H9 (cell line): ENCODE results near the gene GGT7. TPM values are rescaled to one million over a fixed set of nuclear protein-coding genes. Genes with fewer than 3 reads are reported as not detected.

ENCODE experiments used
- DNase-seq: peaks from one replicate; pipeline ENCODE4 v3.0.0-alpha.2; 2017
- H2AFZ ChIP-seq: one replicate; pipeline ENCODE4 v1.6.1; 2013; ENCODE audit warnings: mild to moderate bottlenecking, low read length, control low read depth, moderate library complexity
- H2AK5ac ChIP-seq: 2 replicates; pipeline ENCODE4 v1.6.1; 2013; ENCODE audit warnings: low read length, control low read depth, mixed read lengths; ENCODE audit not compliant: insufficient read length
- H2BK120ac ChIP-seq: one replicate; pipeline ENCODE4 v1.6.1; 2013; ENCODE audit warnings: low read depth, mild to moderate bottlenecking, low read length, control low read depth, inconsistent platforms; ENCODE audit not compliant: poor library complexity, severe bottlenecking
- H2BK12ac ChIP-seq: 2 replicates; pipeline ENCODE4 v1.6.1; 2013; ENCODE audit warnings: low read length, control low read depth, mixed read lengths, low read depth; ENCODE audit not compliant: insufficient read length
- H2BK15ac ChIP-seq: 2 replicates; pipeline ENCODE4 v1.6.1; 2013; ENCODE audit warnings: low read depth, low read length, control low read depth
- H2BK20ac ChIP-seq: one replicate; pipeline ENCODE4 v1.6.1; 2013; ENCODE audit warnings: low read depth, mild to moderate bottlenecking, low read length, control low read depth, inconsistent platforms; ENCODE audit not compliant: poor library complexity, severe bottlenecking
- H2BK5ac ChIP-seq: 2 replicates; pipeline ENCODE4 v1.6.1; 2013; ENCODE audit warnings: low read length, control low read depth, mixed read lengths; ENCODE audit not compliant: insufficient read length
- H3K14ac ChIP-seq: 2 replicates; pipeline ENCODE4 v1.6.1; 2013; ENCODE audit warnings: low read length, control low read depth; ENCODE audit not compliant: insufficient read depth
- H3K18ac ChIP-seq: 2 replicates; pipeline ENCODE4 v1.6.1; 2013; ENCODE audit warnings: low read depth, mild to moderate bottlenecking, mixed read lengths, low read length, control low read depth; ENCODE audit not compliant: insufficient read length
- H3K23ac ChIP-seq: 2 replicates; pipeline ENCODE4 v1.6.1; 2013; ENCODE audit warnings: low read length, control low read depth, mixed read lengths, low read depth; ENCODE audit not compliant: insufficient read length
- H3K23me2 ChIP-seq: 2 replicates; pipeline ENCODE4 v1.6.1; 2013; ENCODE audit warnings: low read depth, mild to moderate bottlenecking, mixed read lengths, low read length, control low read depth; ENCODE audit not compliant: insufficient read length, poor library complexity, severe bottlenecking
- H3K27ac ChIP-seq: 2 replicates; pipeline ENCODE4 v1.5.1; 2013; ENCODE audit warnings: low read length, control low read depth, mixed read lengths, low read depth; ENCODE audit not compliant: insufficient read length
- H3K27me3 ChIP-seq: 2 replicates; pipeline ENCODE4 v1.6.1; 2013; ENCODE audit warnings: low read length, control low read depth, inconsistent platforms; ENCODE audit not compliant: insufficient read depth
- H3K4ac ChIP-seq: 2 replicates; pipeline ENCODE4 v1.6.1; 2013; ENCODE audit warnings: low read depth, mild to moderate bottlenecking, control low read depth, inconsistent platforms, low read length, moderate library complexity
- H3K4me1 ChIP-seq: 2 replicates; pipeline ENCODE4 v1.6.1; 2013; ENCODE audit warnings: low read length, control low read depth, inconsistent platforms; ENCODE audit not compliant: insufficient read depth
- H3K4me2 ChIP-seq: 2 replicates; pipeline ENCODE4 v1.6.1; 2013; ENCODE audit warnings: low read length, control low read depth, mixed read lengths; ENCODE audit not compliant: insufficient read length, insufficient read depth
- H3K56ac ChIP-seq: 2 replicates; pipeline ENCODE4 v1.6.1; 2013; ENCODE audit warnings: low read depth, mild to moderate bottlenecking, mixed read lengths, low read length, control low read depth; ENCODE audit not compliant: insufficient read length
- H3K79me1 ChIP-seq: 2 replicates; pipeline ENCODE4 v1.6.1; 2013; ENCODE audit warnings: low read depth, mild to moderate bottlenecking, moderate library complexity, low read length, control low read depth, inconsistent platforms; ENCODE audit not compliant: insufficient read depth, poor library complexity, severe bottlenecking
- H3K79me2 ChIP-seq: 2 replicates; pipeline ENCODE4 v1.6.1; 2013; ENCODE audit warnings: low read length, control low read depth, inconsistent platforms; ENCODE audit not compliant: insufficient read depth
- H3K9ac ChIP-seq: 2 replicates; pipeline ENCODE4 v1.6.1; 2013; ENCODE audit warnings: low read length, control low read depth, mixed read lengths; ENCODE audit not compliant: insufficient read length; ENCODE audit errors: extremely low read depth
- H3K9me3 ChIP-seq: one replicate; pipeline ENCODE4 v1.6.1; 2013; ENCODE audit warnings: low read depth, low read length, inconsistent platforms; ENCODE audit not compliant: control insufficient read depth
- H3T11ph ChIP-seq: one replicate; pipeline ENCODE4 v1.6.1; 2013; ENCODE audit warnings: mild to moderate bottlenecking, low read length, control low read depth, inconsistent platforms
- H4K20me1 ChIP-seq: one replicate; pipeline ENCODE4 v1.6.1; 2013; ENCODE audit not compliant: control insufficient read depth, insufficient read length, insufficient read depth
- H4K5ac ChIP-seq: 2 replicates; pipeline ENCODE4 v1.6.1; 2013; ENCODE audit warnings: low read depth, mild to moderate bottlenecking, mixed read lengths, low read length, control low read depth; ENCODE audit not compliant: insufficient read length
- H4K8ac ChIP-seq: replicated peaks from 2 replicates; pipeline ENCODE4 v1.6.1; 2013; ENCODE audit warnings: low read length, control low read depth, mixed read lengths, low read depth; ENCODE audit not compliant: insufficient read length
- H4K91ac ChIP-seq: 2 replicates; pipeline ENCODE4 v1.6.1; 2013; ENCODE audit warnings: low read depth, mild to moderate bottlenecking, moderate library complexity, mixed read lengths, low read length, control low read depth; ENCODE audit not compliant: insufficient read length
- H3K27ac Mint-ChIP-seq, 3 experiments: 2 replicates in 2 of 3; 3 replicates in 1 of 3; pipeline ENCODE4 v1.8.0; 2020 to 2021; ENCODE audit warnings: mixed read lengths in 3 of 3, mild to moderate bottlenecking in 1 of 3, moderate library complexity in 1 of 3
- H3K27me3 Mint-ChIP-seq: 2 replicates; pipeline ENCODE4 v1.8.0; 2021; ENCODE audit warnings: low read depth, mild to moderate bottlenecking, moderate library complexity, mixed read lengths
- H3K36me3 Mint-ChIP-seq, 3 experiments: 2 replicates in 2 of 3; 3 replicates in 1 of 3; pipeline ENCODE4 v1.8.0; 2020 to 2021; ENCODE audit warnings: low read depth in 3 of 3, mixed read lengths in 3 of 3; ENCODE audit not compliant: insufficient read depth in 1 of 3
- H3K4me1 Mint-ChIP-seq, 2 experiments: 2 replicates each; pipeline ENCODE4 v1.8.0; 2020; ENCODE audit warnings: mixed read lengths in 2 of 2
- H3K4me3 Mint-ChIP-seq, 2 experiments: 2 replicates in 1 of 2; 3 replicates in 1 of 2; pipeline ENCODE4 v1.8.0; 2020 to 2021; ENCODE audit warnings: mild to moderate bottlenecking in 2 of 2, mixed read lengths in 2 of 2, moderate library complexity in 1 of 2
- H3K9me3 Mint-ChIP-seq, 2 experiments: 2 replicates in 1 of 2; 3 replicates in 1 of 2; pipeline ENCODE4 v1.8.0; 2020; ENCODE audit warnings: mild to moderate bottlenecking in 2 of 2, mixed read lengths in 2 of 2, moderate library complexity in 1 of 2
- WGBS: extraction: QIAGEN DNeasy Blood & Tissue Kit; methylation state at CpG from one replicate; pipeline ENCODE4 v1.1.7; 2013; ENCODE audit warnings: missing lambda C conversion rate, low lambda C conversion rate, mixed read lengths; ENCODE audit not compliant: insufficient read length; ENCODE audit errors: extremely low coverage; 5-methylcytosine and 5-hydroxymethylcytosine counted together
- total RNA-seq: library from RNA; stranded (reverse); gene quantifications from 2 replicates; pipeline ENCODE4 v1.2.1, GENCODE V29; 2021
- TF ChIP-seq, protein P1 (sequence below): fragments of 200-600 bp; sonication (generic); conservative IDR thresholded peaks from 3 replicates; pipeline ENCODE4 v1.8.0; 2021; ENCODE audit warnings: antibody characterized with exemption, mild to moderate bottlenecking

GGT7 gene
- total RNA-seq, 1 experiment from 2014 or later, result 38.6 TPM

DNA sequence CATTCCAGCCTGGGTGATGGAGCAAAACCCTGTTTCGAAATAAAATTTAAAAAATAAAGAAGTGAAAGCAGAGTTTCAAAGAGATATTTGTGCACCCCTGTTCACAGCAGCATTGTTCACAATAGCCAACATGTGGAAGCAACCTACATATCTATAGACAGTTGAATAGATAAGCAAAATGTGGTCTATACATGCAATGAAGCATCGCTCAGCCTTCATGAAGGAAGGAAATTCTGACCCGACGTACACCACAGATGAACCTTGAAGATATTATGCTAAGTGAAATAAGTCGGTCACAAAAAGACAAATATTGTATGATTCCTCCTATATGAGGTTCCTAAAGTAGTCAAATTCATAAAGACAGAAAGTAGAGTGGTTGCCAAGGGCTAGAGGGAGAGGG is 40.7 kb downstream of the GGT7 start:
- Histone ChIP-seq H3K79me2 (no peaks in the 10 kb centered on the region), H3T11ph (no peak overlapping the region), H3K4ac (no peak overlapping the region), H4K20me1 (no peaks in the 10 kb centered on the region), H3K23me2 (no peaks in the 10 kb centered on the region), H3K23ac (no peak overlapping the region), H3K9ac (no peak overlapping the region), H2BK15ac (no peak overlapping the region), H3K56ac (no peak overlapping the region), H3K27me3 (no peaks in the 10 kb centered on the region), H3K4me2 (no peak overlapping the region), H3K27ac (no peak overlapping the region), H4K91ac (no peak overlapping the region), H3K79me1 (no peaks in the 10 kb centered on the region), H2AK5ac (no peak overlapping the region), H3K14ac (no peak overlapping the region), H2AFZ (no peak overlapping the region), H2BK120ac (no peak overlapping the region), H2BK5ac (no peak overlapping the region), H3K18ac (no peak overlapping the region), H3K4me1 (no peaks in the 10 kb centered on the region), H4K8ac (no peak overlapping the region), H4K5ac (no peak overlapping the region), H3K9me3 (no peaks in the 10 kb centered on the region), H2BK20ac (no peak overlapping the region), H2BK12ac (no peak overlapping the region)
- TF ChIP-seq, protein P1, sequence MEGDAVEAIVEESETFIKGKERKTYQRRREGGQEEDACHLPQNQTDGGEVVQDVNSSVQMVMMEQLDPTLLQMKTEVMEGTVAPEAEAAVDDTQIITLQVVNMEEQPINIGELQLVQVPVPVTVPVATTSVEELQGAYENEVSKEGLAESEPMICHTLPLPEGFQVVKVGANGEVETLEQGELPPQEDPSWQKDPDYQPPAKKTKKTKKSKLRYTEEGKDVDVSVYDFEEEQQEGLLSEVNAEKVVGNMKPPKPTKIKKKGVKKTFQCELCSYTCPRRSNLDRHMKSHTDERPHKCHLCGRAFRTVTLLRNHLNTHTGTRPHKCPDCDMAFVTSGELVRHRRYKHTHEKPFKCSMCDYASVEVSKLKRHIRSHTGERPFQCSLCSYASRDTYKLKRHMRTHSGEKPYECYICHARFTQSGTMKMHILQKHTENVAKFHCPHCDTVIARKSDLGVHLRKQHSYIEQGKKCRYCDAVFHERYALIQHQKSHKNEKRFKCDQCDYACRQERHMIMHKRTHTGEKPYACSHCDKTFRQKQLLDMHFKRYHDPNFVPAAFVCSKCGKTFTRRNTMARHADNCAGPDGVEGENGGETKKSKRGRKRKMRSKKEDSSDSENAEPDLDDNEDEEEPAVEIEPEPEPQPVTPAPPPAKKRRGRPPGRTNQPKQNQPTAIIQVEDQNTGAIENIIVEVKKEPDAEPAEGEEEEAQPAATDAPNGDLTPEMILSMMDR, result no peak
- no peak for DNase-seq
- H3K4me1 Mint-ChIP-seq, result no peaks in the 10 kb centered on the region
- peaks cover 25% of the 10 kb centered on the region for H3K27me3 Mint-ChIP-seq
- no peak overlapping the region for H3K4me3 Mint-ChIP-seq
- H3K27ac Mint-ChIP-seq, result no peak overlapping the region
- peaks cover 0 to 10% (median 2%) of the 10 kb centered on the region in 3 experiments; a peak in 4 of 7 replicates for H3K36me3 Mint-ChIP-seq
- WGBS, result no CpG with 5 or more reads among the region's 5 CpGs
- peaks cover 9 to 14% of the 10 kb centered on the region in 2 experiments; a peak in 3 of 5 replicates for H3K9me3 Mint-ChIP-seq
